NCI-H1048 (cell line): ENCODE data around the gene NLRP10.

Source experiments
- DNase-seq: peaks from one replicate; lab custom pipeline; 2025; lab: John Stamatoyannopoulos, UW

NLRP10 gene

GRCh38 chr11:7974668-7975067, 9.4 kb upstream of the NLRP10 start:
- DNase-seq, result no peak

- no peak for DNase-seq
These were observed 7.8 kb upstream of the NLRP10 start for GRCh38 chr11:7973011-7973410.

GRCh38 chr11:7971846-7972245, 6.6 kb upstream of the NLRP10 start:
- DNase-seq, result no peak

GRCh38 chr11:7969756-7970646, 4.8 kb upstream of the NLRP10 start:
- DNase-seq, result no peak

- DNase-seq, result no peak
These were observed 3.4 kb upstream of the NLRP10 start for GRCh38 chr11:7968686-7969085.

- no peak for DNase-seq
These were observed 2.6 kb upstream of the NLRP10 start for GRCh38 chr11:7967826-7968225.

- no peak for DNase-seq
These were observed 1.9 kb upstream of the NLRP10 start for GRCh38 chr11:7967097-7967496.

GRCh38 chr11:7964873-7965272, 374 bp downstream of the NLRP10 start:
- DNase-seq, result no peak

GRCh38 chr11:7964261-7964660, 986 bp downstream of the NLRP10 start:
- DNase-seq, result no peak

- DNase-seq, result no peak
These were observed 10.1 kb downstream of the NLRP10 start for GRCh38 chr11:7955191-7955590.

- no peak for DNase-seq
These were observed 15.3 kb downstream of the NLRP10 start for GRCh38 chr11:7949934-7950333.

- no peak for DNase-seq
These were observed 21.1 kb downstream of the NLRP10 start for GRCh38 chr11:7944123-7944522.

- no peak for DNase-seq
These were observed 23.6 kb downstream of the NLRP10 start, which contains the start of gene OR10A3 for GRCh38 chr11:7941608-7942007. Gene OR10A3, minus strand, starts transcription at chr11:7941708. Its CDS starts 2,188 bp downstream, at chr11:7939520.

GRCh38 chr11:7941146-7941545, 24.1 kb downstream of the NLRP10 start:
- DNase-seq, result no peak

GRCh38 chr11:7936615-7937014, 28.6 kb downstream of the NLRP10 start:
- no peak for DNase-seq

GRCh38 chr11:7931168-7931567, 34.1 kb downstream of the NLRP10 start, which contains the start of gene OR10A6:
Gene OR10A6, minus strand, starts transcription at chr11:7931268. Its CDS starts 2,606 bp downstream, at chr11:7928662.
- DNase-seq, result no peak

GRCh38 chr11:7927635-7928034, 37.6 kb downstream of the NLRP10 start:
- no peak for DNase-seq

- DNase-seq, result no peak
These were observed 40.7 kb downstream of the NLRP10 start for GRCh38 chr11:7924536-7924935.

GRCh38 chr11:7918141-7918540, 47.1 kb downstream of the NLRP10 start:
- DNase-seq, result no peak
